GM19395 (cell line): ENCODE data around the gene HDAC10.

Source experiments
- ATAC-seq: cut with Tn5 transposase; IDR thresholded peaks from one replicate; pipeline ENCODE4 v1.9.1; 2021; ENCODE audit warnings: mild to moderate bottlenecking, moderate library complexity; ENCODE audit not compliant: unreplicated experiment

Gene HDAC10, protein sequence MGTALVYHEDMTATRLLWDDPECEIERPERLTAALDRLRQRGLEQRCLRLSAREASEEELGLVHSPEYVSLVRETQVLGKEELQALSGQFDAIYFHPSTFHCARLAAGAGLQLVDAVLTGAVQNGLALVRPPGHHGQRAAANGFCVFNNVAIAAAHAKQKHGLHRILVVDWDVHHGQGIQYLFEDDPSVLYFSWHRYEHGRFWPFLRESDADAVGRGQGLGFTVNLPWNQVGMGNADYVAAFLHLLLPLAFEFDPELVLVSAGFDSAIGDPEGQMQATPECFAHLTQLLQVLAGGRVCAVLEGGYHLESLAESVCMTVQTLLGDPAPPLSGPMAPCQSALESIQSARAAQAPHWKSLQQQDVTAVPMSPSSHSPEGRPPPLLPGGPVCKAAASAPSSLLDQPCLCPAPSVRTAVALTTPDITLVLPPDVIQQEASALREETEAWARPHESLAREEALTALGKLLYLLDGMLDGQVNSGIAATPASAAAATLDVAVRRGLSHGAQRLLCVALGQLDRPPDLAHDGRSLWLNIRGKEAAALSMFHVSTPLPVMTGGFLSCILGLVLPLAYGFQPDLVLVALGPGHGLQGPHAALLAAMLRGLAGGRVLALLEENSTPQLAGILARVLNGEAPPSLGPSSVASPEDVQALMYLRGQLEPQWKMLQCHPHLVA

DNA sequence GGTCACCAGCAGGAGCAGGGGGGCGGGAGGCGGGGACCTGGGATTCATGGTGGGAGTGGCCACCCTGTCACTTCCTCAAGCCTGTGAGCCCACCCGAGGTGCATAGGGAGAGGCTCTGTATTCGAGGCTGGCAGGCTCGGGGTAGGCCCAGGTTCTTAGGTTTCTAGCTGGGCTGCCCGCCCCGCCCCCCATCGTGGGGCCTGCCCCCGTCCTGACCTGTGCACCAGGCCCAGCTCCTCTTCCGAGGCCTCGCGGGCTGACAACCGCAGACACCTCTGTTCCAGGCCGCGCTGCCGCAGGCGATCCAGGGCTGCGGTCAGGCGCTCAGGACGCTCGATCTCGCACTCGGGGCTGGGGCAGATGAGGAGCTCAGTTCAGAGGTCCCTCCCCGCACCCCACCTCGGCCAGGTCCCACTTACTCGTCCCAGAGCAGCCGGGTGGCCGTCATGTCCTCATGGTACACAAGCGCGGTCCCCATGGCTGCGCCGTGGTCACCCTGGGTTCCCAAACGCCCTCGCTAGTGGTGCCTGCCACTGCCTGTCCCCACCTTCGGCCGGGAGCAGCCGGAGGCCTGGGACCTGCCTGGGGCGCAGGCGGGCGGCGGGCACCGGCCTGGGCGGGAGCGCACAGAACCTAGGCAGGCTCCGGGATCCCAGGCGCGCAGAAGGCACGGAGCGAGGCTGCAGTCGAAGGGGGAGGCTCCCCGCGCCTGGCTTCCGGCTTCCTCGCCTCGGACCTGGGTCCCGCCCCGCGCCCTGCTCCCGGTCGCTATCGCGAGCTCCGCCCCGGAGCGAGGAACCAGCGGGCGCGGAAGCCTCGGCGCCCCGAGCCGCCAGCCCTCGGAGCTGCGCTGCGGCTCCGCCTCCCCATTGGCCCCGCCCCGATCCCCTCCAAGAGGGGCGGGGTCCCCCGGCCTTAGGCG lies at the start of gene HDAC10:
Gene HDAC10, minus strand, starts transcription at position 711 of the 922 bp plus-strand sequence. Its CDS starts 233 bp downstream, at position 478.
- ATAC-seq, result peak; percentile 52

DNA sequence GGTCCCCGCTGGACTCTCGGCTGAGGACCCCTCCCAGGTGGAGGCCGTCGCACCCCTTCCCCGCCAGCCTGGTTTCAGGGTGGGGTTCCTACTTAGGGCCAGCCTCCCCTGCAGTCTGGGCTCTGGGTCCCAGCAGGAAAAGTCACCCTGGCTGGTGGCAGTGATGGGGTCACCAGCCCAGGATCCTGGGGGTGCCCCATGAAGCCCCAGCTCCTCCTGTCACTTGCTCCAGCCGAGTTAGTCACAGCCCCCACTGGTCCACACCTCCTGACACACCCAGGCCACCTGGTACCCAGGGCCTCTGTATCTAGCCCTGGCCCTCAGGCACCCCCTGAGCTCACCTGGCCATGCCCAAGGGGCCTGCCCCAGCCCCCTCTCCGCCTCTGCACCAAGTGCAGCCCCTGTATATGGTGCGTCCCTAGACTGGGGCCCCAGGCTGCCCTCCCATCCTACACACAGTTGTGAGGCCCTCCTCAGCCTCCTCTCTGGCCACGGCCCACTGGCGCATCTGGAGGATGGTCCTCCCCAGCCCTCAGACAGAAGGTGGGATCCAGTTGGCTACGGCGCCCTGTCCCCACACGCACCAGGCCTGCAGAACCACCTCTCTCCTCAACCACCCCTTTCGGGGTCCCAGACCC lies 49.7 kb upstream of the HDAC10 start:
- no peak for ATAC-seq

DNA sequence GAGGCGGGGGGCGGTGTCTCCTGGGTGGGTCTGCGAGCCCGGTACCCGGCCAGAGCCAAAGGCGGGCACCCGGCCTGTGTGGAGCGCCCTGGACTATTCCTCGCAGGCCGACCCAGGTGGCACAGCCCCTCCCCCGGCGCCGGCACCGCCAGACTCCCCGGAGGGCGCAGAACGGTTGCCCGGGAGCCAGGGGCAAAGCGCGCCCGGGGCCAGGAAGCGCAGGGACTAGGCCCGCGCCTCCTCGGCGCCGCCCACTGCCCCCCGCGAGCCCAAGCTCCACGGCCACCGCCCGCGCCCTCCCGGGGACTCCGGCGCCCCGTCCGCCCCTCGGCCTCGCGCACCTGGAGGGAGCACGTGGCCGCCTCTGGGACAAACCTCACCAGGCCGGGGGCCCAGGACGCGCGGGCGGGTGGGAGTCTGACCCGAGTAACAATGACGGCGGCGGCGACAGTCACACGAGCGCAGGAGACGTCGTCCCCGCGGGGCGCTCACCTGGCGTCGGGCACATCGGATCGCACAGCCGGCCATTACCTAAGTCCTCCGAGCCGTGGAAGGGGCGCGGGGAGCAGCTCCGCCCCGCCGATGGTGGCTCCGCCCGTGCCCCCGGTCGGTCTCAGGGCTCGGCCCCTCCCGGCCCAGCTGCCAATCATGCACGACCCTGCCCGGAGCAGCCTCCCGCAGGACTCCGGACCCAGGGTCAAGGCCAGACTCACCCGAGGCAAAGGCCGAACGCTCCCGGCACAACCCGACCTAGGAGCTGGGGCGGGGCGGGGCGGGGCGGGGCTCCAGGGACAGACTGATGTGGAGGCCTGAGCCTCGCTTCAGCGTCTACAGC lies 48.9 kb upstream of the HDAC10 start:
- ATAC-seq, result no peak

DNA sequence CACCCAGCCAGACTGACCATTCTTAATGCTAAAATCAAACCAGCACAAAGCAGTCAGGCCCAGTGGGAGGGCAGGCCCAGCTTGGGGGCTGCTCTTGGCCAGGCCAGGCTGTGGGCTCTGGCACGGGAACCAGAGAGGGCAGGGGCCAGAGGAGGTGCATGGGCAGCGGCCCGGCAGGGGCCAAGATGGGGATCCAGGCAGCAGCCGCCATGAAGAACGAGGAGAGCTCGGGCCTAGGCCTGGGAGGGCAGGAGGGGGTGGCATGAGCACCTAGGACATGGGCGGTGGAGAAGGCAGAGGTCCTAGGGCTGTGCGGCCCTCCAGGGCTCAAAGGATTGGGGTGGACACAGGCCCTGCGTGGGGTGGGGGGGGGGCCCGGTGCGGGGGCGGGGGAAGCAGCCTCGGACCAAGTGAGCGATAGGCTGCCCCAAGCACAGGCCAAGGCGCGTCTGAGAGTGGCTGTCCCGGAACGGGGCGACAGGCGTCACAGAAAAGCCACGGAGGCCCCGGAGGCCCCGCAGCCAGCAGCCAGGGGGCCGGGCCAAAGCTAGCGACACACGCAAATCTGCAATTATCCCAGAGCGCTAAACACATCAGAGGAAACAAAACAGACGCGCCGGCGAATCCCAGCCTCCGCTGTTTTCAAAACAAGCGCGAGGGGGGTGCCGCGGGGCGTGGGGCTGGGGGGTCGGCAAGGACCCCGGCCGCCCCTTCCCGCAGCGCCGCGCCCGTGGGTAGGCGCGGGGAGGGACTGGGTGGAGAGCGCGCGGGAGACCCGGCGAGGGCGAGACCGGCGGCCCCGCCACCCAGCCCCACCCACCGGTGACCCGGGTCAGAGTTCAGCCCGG lies 48.1 kb upstream of the HDAC10 start:
- ATAC-seq, result no peak

DNA sequence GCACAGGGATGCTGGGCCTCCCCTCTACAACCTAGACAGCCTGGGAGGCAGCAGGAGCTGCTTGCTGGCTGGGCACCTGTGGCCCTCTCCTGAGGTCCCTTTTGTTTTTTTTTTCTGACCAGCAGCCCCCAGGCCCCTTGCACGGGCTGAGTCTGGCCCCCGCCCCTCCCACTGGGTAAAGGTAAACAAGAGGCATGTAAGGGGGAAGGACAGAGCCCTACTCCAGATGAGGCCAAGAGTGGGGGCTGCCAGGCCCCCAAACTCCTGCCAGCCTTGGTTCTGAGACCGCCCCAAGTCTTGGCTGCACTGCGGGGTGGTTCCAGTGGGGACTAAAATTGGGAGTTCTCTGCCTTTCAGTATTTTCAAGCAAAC lies 47.2 kb upstream of the HDAC10 start:
- no peak for ATAC-seq

DNA sequence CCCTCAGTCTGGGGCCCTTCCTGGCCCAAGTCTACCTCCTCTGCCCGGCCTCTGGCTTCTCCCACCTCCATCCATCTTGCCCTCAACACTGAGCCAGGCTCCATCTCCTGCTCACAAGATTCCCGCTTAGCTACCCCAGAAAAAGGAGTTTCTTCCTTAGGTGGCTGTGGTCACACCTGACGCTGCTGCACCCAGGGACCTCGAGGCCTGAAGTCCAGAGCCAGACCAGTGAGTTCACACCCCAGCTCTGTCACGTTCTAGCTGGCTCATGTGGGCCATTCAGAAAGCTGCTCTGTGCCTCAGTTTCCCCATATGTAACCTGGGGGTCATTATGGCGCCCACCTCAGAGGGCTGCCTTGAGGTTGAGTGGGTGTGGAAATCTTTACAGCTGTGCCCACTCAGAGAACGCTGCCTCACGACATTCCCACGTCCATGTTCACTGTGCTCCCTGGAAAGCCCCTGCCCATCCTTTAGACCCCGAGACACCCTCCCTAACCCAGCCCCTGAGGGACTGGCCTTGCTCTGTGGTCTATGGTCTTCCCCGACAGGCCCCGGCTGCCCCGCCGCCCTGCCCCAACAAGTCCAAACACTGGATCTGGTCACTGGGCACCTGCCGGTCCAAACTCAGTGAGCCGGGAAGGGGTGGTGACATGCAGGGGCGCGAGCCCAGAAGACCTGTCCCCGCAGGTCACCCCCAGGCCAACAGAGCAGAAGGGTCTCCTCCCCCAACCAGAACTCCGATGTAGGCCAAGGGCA lies 46.6 kb upstream of the HDAC10 start:
- no peak for ATAC-seq

DNA sequence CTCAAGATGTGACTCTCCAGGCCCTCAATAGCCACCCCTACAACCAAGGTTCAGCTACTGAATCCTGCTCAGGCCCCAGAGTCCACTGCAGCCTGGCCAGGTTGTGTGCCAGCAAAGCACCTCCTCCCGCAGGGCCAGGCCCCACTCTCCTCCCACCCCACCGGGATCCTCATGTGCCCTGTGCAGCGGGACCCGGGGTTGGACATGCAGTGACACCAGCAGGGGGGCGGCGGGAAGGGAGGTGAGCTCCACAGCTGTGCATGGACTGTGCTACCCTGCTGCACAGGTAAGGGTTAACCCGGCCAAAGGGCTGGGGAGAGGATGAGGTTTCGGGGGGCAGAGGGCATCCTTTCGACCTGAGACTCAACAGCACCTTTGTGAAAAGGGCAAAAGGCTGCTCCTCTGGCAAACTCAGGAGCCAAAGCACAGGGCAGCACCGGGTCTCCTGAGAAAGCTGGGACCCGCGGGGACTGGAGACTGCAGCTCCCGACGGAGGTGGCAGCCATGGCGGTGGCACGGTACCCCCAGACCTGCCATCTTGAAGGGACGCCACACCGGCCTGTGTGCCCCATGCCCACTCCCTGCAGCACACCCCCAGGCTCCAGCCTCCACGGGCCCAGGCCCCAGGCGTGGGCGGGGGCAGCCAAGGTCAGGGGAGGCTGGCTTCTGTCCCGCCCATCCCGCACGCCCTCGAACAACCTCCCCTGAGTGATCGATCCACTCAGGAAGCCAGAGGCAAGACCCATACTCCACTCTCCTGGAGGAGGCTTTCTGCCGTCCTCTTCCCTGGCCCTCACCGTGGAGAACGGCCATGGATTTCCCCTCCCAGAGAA lies 45.8 kb upstream of the HDAC10 start:
- ATAC-seq, result no peak

DNA sequence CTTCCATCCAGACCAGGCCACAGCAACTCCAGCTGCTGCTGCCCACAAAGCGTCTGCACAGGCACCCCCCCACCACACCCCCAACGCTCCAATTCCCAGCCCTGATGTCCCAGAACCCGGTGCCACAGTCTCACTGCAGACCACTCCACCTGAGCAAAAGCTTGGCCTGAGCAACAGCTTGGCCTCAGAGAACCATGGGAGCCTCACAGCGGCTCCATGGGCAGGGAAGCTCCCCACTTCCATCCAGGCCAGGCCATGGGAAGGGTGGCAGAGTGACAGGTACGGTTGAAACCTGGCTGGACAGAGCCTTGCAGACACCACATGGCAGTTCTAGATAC lies 43.2 kb upstream of the HDAC10 start:
- ATAC-seq, result no peak

DNA sequence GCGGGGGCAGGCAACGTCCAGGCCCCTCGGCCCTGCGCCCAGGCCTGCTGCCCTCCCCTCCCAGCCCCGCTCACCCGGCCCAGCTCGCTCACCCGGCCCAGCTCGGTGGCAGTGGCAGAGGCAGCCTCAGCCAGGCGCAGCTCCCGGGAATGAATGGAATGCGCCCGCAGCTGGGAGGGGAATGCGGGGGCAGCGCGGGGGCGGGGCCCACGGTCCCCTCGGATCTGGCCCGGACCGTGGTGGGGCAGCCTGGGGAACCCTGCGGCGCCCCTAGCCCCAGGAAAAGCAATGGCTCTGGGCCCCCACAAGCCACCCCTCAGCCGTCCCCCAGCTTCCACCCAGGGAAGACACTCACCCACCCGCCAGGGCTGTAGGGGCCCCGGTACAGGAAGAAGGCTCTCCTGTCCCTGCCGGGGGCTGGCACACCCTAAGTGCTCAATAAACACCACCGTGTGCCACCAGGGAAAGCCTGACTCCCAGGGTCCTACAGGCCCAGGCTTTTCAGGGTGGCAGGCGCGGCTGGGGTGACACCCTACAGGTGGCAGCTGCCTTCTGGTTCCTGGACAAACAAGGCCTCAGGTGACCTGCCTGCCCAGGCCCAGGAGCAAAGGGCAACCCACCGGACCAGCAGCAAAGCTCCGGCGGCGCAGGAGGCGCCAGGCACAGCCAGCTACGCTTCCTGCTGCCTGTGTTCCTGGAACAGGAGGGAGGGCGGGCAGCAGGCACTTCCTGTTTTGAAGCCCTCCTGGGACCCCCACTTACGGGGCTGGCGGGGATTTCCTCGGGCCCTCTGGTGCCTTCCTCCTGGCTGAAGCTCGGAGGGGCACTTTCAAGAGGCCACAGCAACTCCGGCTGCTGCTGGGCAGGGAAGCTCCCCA lies 42.6 kb upstream of the HDAC10 start:
- ATAC-seq, result no peak

DNA sequence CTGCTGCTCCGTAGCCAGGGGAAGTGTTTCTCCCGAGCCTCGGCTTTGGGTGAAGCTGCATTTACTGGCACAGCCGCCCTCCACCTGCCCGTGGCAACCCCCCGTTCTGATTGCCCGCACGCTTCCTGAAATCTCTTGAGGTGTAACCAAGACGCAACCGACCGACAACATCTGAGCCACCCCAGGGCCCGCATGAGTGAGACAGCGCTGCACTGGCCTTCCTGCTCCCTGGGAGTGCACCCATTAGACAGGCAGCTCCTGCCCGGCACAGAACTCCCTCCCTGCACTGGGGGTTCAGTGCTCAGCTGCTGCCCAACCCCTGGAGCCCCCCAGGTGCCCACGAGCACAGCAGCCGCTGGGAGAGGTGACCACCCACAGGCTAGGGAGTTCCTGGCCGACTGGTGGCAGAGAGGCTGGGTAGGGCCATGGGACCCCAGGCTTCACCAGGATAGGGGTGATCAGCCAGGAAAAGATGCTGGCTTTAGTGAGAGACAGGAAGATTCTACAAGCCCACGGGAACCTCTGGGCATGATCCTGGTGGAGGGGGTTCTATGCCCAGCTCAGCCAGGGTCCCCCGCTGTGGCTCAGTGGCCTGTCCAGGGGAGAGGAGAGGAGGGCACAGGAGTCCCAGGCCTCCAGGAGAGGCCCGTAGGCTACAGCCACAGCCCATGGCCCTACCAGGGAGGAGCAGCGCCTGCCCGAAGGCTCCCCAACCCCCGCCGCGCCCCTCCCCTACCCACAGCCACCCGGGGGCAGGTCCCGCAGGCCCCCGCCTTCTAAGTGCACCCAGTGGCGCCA lies 41.8 kb upstream of the HDAC10 start:
- no peak for ATAC-seq

DNA sequence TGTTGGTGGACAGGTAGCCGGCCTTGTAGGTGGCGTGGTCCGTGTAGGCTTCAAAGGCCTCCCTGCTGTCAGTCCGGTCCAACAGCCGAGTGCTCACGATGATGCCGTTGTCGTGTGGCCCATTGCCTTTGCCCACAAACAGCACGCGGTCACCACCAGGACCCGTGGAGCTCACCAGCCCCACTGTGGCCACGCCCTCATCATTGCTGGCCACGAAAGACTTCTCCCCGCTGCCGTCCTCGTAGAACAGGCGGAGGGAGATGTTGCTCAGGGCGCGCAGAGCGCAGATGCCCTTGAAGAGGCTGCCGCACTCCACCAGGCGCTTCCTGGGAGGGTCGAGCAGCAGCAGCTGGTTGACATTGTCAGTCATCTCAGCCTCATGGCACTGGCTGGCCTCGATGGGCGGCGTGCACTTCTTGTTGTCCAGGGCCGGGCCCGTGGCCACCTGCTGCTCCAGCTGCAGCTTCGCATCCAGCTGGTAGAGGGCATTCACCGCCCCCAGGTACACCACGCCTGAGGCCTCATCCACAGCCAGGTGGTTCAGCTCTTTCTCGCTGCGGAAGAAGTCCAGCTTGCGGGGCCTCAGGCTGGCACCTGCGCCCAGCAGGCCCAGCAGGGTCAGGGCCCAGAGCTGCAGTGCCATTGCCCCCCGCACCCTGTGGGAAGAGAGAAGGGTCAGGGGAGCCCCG lies 39.0 kb upstream of the HDAC10 start:
- ATAC-seq, result no peak

DNA sequence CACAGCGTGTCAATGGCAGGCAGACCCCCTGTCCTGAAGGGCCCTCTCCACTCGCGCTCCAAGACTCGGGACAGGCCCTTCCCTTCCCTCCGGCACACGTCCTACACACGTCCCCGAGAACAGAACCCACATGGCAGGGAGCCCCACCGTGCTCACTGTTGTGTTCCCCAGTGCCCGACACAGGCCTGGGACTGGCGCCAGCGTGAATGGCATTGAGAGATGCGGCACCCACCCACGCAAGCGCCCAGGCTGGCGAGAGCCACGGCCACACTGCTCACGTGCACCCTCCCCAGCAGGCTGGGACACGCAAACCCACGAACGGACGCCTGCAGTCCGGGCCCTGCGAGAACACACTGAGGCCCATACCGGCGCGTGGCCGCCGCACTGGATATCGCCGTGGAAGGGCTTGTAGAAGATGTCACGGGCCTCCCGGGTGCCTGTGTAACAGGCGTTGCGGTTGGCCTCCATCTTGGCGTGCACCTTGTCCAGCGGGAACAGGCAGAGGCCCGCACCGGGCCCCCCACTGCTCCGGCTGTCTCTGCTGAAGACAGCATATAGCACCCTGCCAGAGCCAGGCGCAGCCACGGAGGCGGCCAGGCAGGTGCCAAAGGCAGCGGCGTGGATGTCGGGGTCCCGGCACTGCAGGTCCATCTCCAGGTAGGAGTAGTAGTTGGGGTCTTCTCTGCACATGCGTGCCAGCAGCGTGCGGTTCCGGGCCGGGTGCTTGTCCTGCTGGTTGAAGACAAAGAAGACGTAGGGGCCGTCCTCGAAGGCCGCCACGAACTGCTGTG lies 38.3 kb upstream of the HDAC10 start:
- ATAC-seq, result no peak

DNA sequence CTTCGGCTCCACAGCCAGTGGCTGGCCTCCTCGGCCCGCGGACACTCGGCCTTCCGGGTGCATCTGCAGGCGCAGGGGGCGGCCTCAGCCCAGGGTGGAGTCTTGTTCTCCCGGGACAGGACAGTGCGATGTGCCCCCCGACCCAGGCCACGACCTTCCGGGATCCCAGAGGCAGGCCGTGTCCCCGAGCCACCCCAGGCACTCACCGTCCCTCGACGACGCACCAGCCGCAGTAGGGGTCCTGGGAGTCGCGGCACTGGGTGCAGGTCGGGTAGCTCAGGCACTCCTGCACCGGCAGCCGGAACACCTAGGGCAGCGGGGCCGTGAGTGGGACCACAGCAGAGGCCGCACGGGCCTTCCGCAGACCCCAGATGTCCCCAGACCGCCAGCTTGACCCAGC lies 36.7 kb upstream of the HDAC10 start:
- no peak for ATAC-seq

DNA sequence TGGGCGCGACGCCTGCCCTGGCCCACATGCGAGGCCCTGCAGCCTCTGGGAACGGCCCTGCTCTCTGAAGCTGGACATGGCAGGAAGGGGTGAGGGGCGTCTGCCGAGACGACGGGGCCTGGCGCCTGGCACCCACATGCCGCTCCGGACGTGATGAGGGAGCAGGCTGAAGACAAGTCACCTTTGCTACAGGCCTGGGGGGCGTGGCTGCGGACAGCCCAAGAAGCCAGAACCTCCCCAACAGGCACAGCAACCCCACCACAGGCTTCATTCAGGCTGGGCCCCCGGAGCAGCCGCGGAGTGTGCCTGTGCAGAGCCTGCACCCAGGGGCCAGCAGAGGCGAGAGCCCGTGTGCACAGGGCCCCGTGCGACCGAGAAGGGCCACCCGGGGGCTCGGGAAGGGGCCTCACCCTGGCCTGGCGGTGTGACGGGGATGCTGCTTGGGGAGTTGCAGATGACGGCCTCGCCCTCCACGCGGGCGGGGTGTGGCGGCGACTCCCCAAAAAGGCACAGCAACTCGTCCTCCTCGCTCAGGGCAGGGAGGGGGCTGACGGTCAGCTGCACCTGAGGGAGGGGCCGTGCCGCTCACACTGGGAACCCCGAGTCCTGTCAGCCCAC lies 35.7 kb upstream of the HDAC10 start:
- no peak for ATAC-seq
